GM12875 (cell line): ENCODE measurements around the gene WSB1.

Source experiments
- H3K4me3 ChIP-seq: one replicate; pipeline ENCODE4 v1.5.1; 2011; ENCODE audit warnings: low read depth, low read length, control low read depth
- CTCF ChIP-seq: IDR thresholded peaks from 2 replicates; pipeline ENCODE4 v1.5.1; 2011; ENCODE audit warnings: low read depth, mild to moderate bottlenecking, control low read depth, inconsistent platforms, low read length, moderate library complexity, borderline replicate concordance; ENCODE audit not compliant: insufficient read depth

Gene WSB1

GRCh38 chr17:27318633-27319032 lies 24.7 kb downstream of the WSB1 start:
- TF ChIP-seq CTCF = no peak
- no peak overlapping the region for H3K4me3 ChIP-seq

GRCh38 chr17:27319541-27320221 lies 25.8 kb downstream of the WSB1 start:
- H3K4me3 ChIP-seq = no peak overlapping the region
- no peak for TF ChIP-seq CTCF

GRCh38 chr17:27320222-27320560 lies 26.3 kb downstream of the WSB1 start:
- no peak for TF ChIP-seq CTCF

GRCh38 chr17:27321372-27321771 lies 27.5 kb downstream of the WSB1 start:
- no peak for TF ChIP-seq CTCF
- no peak overlapping the region for H3K4me3 ChIP-seq

More at GRCh38 chr17:27320222-27320560, 26.3 kb downstream of the WSB1 start:
- no peak overlapping the region for H3K4me3 ChIP-seq

DNA sequence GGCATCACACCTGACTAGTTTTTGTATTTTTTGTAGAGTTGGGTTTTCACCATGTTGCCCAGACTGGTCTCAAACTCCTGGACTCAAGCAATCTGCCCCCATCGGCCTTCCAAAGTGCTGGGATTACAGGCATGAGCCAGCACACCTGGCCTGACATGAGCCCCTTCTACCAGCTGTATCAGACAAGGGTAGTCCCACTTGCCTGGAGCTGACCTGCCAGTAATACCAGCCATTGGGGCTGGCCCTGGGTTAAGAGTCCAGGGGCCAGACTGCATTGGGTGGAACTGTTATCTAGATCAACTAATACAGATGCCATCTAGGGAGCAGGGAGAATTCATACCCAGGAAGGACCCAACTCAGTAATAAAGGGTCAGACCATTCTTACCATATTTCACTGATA lies 28.1 kb downstream of the WSB1 start:
- no peak overlapping the region for H3K4me3 ChIP-seq
- no peak for TF ChIP-seq CTCF

- TF ChIP-seq CTCF = no peak
- no peak overlapping the region for H3K4me3 ChIP-seq
Measured at GRCh38 chr17:27322690-27323508, 29.0 kb downstream of the WSB1 start.
